Liver (tissue), 9 donors: ENCODE measurements around the gene GGCX. TPM values are rescaled to one million over a fixed set of nuclear protein-coding genes. Genes with fewer than 3 reads are reported as not detected.

Experiments used
- DNase-seq: peaks from one replicate; pipeline ENCODE4 v3.0.0-alpha.2; 2017; ENCODE audit warnings: low spot score
- H3K27ac ChIP-seq, 2 donors: one replicate each; pipeline ENCODE4 v1.7.0; 2013; ENCODE audit warnings: inconsistent platforms in 2 of 2, low read length in 2 of 2, control low read depth in 1 of 2, low read depth in 1 of 2, mild to moderate bottlenecking in 1 of 2
- H3K27me3 ChIP-seq, 4 donors: one replicate each; pipeline versions ENCODE4 v1.6.1 to v1.7.0; 2013; ENCODE audit warnings: low read length in 3 of 4, inconsistent platforms in 1 of 4, mild to moderate bottlenecking in 1 of 4, moderate library complexity in 1 of 4; ENCODE audit not compliant: control insufficient read depth in 4 of 4, insufficient read depth in 4 of 4
- H3K36me3 ChIP-seq, 4 donors: one replicate each; pipeline versions ENCODE4 v1.6.1 to v1.7.0; 2013; ENCODE audit warnings: low read length in 3 of 4, mild to moderate bottlenecking in 3 of 4, low read depth in 1 of 4, moderate library complexity in 1 of 4; ENCODE audit not compliant: control insufficient read depth in 4 of 4, insufficient read depth in 3 of 4
- H3K4me1 ChIP-seq, 4 donors: one replicate each; pipeline versions ENCODE4 v1.6.1 to v1.7.0; 2013; ENCODE audit warnings: low read length in 3 of 4, mild to moderate bottlenecking in 3 of 4, moderate library complexity in 1 of 4; ENCODE audit not compliant: control insufficient read depth in 4 of 4, insufficient read depth in 4 of 4
- H3K4me3 ChIP-seq, 3 donors: one replicate each; pipeline versions ENCODE4 v1.6.1 to v1.7.0; 2013; ENCODE audit warnings: low read length in 3 of 3, control low read depth in 1 of 3, low read depth in 1 of 3, mild to moderate bottlenecking in 1 of 3
- H3K9ac ChIP-seq, 2 donors: one replicate each; pipeline ENCODE4 v1.7.0; 2013; ENCODE audit warnings: low read length in 2 of 2, mild to moderate bottlenecking in 2 of 2, moderate library complexity in 2 of 2, control low read depth in 1 of 2, low read depth in 1 of 2
- H3K9me3 ChIP-seq, 4 donors: one replicate each; pipeline versions ENCODE4 v1.6.1 to v1.7.0; 2013; ENCODE audit warnings: low read length in 3 of 4; ENCODE audit not compliant: control insufficient read depth in 4 of 4
- ATF3 ChIP-seq: IDR thresholded peaks from 2 replicates; pipeline ENCODE4 v1.6.1; 2016; ENCODE audit warnings: antibody characterized with exemption
- CTCF ChIP-seq: fragments of 150-350 bp; IDR thresholded peaks from 2 replicates; pipeline ENCODE4 v1.5.1; 2017; ENCODE audit warnings: improper control_type of control experiment, low read depth, low read length; ENCODE audit not compliant: missing input control
- FOXA1 ChIP-seq: IDR thresholded peaks from 2 replicates; pipeline ENCODE4 v1.6.1; 2016; ENCODE audit warnings: antibody characterized with exemption
- FOXA2 ChIP-seq: IDR thresholded peaks from 2 replicates; pipeline ENCODE4 v1.6.1; 2016; ENCODE audit warnings: antibody characterized with exemption
- GABPA ChIP-seq, 2 donors: IDR thresholded peaks in 1 of 2; conservative IDR thresholded peaks in 1 of 2; 2 replicates each; pipeline ENCODE4 v1.6.1; 2016; ENCODE audit warnings: antibody characterized with exemption in 2 of 2, mild to moderate bottlenecking in 1 of 2, moderate library complexity in 1 of 2
- HNF4A ChIP-seq, 2 donors: conservative IDR thresholded peaks; 2 replicates each; pipeline ENCODE4 v1.6.1; 2016; ENCODE audit warnings: antibody characterized with exemption in 2 of 2, mild to moderate bottlenecking in 2 of 2
- HNF4G ChIP-seq: IDR thresholded peaks from 2 replicates; pipeline ENCODE4 v1.6.1; 2016; ENCODE audit warnings: antibody characterized with exemption
- JUND ChIP-seq, 2 donors: IDR thresholded peaks; 2 replicates each; pipeline ENCODE4 v1.6.1; 2016; ENCODE audit warnings: antibody characterized with exemption in 2 of 2
- NR2F2 ChIP-seq: IDR thresholded peaks from 2 replicates; pipeline ENCODE4 v1.6.1; 2016; ENCODE audit warnings: antibody characterized with exemption
- SP1 ChIP-seq: IDR thresholded peaks from 2 replicates; pipeline ENCODE4 v1.6.1; 2018; ENCODE audit warnings: antibody characterized with exemption, mild to moderate bottlenecking
- TAF1 ChIP-seq: conservative IDR thresholded peaks from 2 replicates; pipeline ENCODE4 v1.6.1; 2016; ENCODE audit warnings: antibody characterized with exemption, mild to moderate bottlenecking
- YY1 ChIP-seq: IDR thresholded peaks from 2 replicates; pipeline ENCODE4 v1.6.1; 2016; ENCODE audit warnings: antibody characterized with exemption, mild to moderate bottlenecking
- ZBTB33 ChIP-seq: IDR thresholded peaks from 2 replicates; pipeline ENCODE4 v1.6.1; 2016; ENCODE audit warnings: antibody characterized with exemption
- WGBS: extraction: QIAGEN DNeasy Blood & Tissue Kit; methylation state at CpG from one replicate; pipeline ENCODE4 v1.1.7; 2013; 5-methylcytosine and 5-hydroxymethylcytosine counted together
- polyA plus RNA-seq, 2 donors: library from polyadenylated mRNA; stranded (reverse) in 1 of 2; unstranded in 1 of 2; fragments of 200-250 nt in 1 of 2; fragments of >200 nt in 1 of 2; fragmentation: Nextera tagmentation in 1 of 2; extraction: Ambion mirVana in 1 of 2; gene quantifications; one replicate each; pipeline versions ENCODE4 v1.2.1 to v1.2.3, GENCODE V29; 2013 to 2015
- total RNA-seq, 2 donors: library from RNA; depleted of rRNA; stranded (reverse); fragments of >200 nt; gene quantifications; one replicate each; pipeline ENCODE4 v1.2.3, GENCODE V29; 2014
- TF ChIP-seq, protein P1 (sequence below): IDR thresholded peaks from 2 replicates; pipeline ENCODE4 v1.6.1; 2016; ENCODE audit warnings: antibody characterized with exemption, mild to moderate bottlenecking
- donor health status: healthy.
- donor health status: healthy.
- donor health status: healthy.
- donor health status: healthy.
- donor health status: healthy.

Gene GGCX
- total and polyA plus RNA-seq, 4 donors = 67.3 to 189 (median 90.4) TPM

- TF ChIP-seq ZBTB33 = no peak
- no peak for TF ChIP-seq NR2F2
These were observed 37.4 kb downstream of the GGCX start (continued) for GRCh38 chr2:85523903-85524335.

GRCh38 chr2:85523062-85523902 is 38.0 kb downstream of the GGCX start:
- Histone ChIP-seq H3K4me1 (peaks cover 2 to 10% (median 9%) of the 10 kb centered on the region in 4 donors), H3K9me3 (no peaks in the 10 kb centered on the region), H3K9ac (no peak overlapping the region), H3K27ac (no peak overlapping the region), H3K36me3 (no peaks in the 10 kb centered on the region), H3K4me3 (no peak overlapping the region), H3K27me3 (no peaks in the 10 kb centered on the region)
- no peak for TF ChIP-seq SP1
- no peak for TF ChIP-seq ATF3
- TF ChIP-seq FOXA1 = no peak
- TF ChIP-seq, protein P1, sequence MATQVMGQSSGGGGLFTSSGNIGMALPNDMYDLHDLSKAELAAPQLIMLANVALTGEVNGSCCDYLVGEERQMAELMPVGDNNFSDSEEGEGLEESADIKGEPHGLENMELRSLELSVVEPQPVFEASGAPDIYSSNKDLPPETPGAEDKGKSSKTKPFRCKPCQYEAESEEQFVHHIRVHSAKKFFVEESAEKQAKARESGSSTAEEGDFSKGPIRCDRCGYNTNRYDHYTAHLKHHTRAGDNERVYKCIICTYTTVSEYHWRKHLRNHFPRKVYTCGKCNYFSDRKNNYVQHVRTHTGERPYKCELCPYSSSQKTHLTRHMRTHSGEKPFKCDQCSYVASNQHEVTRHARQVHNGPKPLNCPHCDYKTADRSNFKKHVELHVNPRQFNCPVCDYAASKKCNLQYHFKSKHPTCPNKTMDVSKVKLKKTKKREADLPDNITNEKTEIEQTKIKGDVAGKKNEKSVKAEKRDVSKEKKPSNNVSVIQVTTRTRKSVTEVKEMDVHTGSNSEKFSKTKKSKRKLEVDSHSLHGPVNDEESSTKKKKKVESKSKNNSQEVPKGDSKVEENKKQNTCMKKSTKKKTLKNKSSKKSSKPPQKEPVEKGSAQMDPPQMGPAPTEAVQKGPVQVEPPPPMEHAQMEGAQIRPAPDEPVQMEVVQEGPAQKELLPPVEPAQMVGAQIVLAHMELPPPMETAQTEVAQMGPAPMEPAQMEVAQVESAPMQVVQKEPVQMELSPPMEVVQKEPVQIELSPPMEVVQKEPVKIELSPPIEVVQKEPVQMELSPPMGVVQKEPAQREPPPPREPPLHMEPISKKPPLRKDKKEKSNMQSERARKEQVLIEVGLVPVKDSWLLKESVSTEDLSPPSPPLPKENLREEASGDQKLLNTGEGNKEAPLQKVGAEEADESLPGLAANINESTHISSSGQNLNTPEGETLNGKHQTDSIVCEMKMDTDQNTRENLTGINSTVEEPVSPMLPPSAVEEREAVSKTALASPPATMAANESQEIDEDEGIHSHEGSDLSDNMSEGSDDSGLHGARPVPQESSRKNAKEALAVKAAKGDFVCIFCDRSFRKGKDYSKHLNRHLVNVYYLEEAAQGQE = no peak
- TF ChIP-seq FOXA2 = no peak
- no peak for TF ChIP-seq HNF4G
- no peak for TF ChIP-seq TAF1
- no peak for TF ChIP-seq ZBTB33
- no peak for TF ChIP-seq YY1
- TF ChIP-seq GABPA (IDR thresholded peaks at IDR 0.05 in 1 of 2, conservative IDR thresholded peaks at IDR 0.05 in 1 of 2) = no peak
- TF ChIP-seq HNF4A (conservative IDR thresholded peaks at IDR 0.05) = no peak
- no peak for TF ChIP-seq CTCF
- TF ChIP-seq JUND (IDR thresholded peaks at IDR 0.05) = no peak
- no peak for DNase-seq
- WGBS = 74% methylated on average over 8 of the region's 8 CpGs
